Adipocyte (in vitro differentiated cells): ENCODE measurements around the gene OSBPL3.

Experiments
- DNase-seq: peaks from one replicate; pipeline ENCODE4 v3.0.0-alpha.2; 2015; ENCODE audit warnings: low read depth
- H3K27me3 ChIP-seq: replicated peaks from 2 replicates; pipeline ENCODE4 v1.7.0; 2013; ENCODE audit warnings: mild to moderate bottlenecking, low read length, moderate library complexity; ENCODE audit not compliant: control insufficient read depth, insufficient read depth
- H3K36me3 ChIP-seq: 2 replicates; pipeline ENCODE4 v1.7.0; 2013; ENCODE audit warnings: low read length, mild to moderate bottlenecking, moderate library complexity; ENCODE audit not compliant: control insufficient read depth, insufficient read depth, severe bottlenecking
- H3K4me1 ChIP-seq: 2 replicates; pipeline ENCODE4 v1.7.0; 2013; ENCODE audit warnings: mild to moderate bottlenecking, low read length, moderate library complexity; ENCODE audit not compliant: control insufficient read depth, insufficient read depth
- H3K4me3 ChIP-seq: 2 replicates; pipeline ENCODE4 v1.7.0; 2013; ENCODE audit warnings: mild to moderate bottlenecking, low read length, moderate library complexity
- H3K9ac ChIP-seq: 2 replicates; pipeline ENCODE4 v1.7.0; 2013; ENCODE audit warnings: mild to moderate bottlenecking, low read length, moderate library complexity
- H3K9me3 ChIP-seq: 2 replicates; pipeline ENCODE4 v1.7.0; 2013; ENCODE audit warnings: mild to moderate bottlenecking, low read length, moderate library complexity; ENCODE audit not compliant: control insufficient read depth

The OSBPL3 gene

DNA sequence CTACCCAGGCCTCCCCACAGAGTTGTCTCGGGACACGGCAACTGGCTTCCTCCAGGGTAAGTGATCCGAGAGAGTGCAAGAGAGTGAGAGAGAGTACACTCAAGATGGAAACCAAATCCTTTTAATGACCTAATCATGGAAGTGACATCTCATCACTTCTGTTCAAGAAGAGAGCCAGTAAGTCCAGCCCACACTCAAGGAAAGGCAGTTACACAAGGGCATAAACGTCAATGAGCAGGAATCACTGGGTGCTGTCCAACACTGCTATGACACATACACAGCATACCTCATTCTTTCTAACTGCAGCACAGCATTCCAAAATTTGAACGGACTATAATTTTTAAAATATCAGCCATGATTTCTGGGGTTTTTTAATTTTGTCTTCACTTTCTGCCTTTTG, 29.3 kb upstream of the OSBPL3 start:
- peak; percentile 87 for DNase-seq
- Histone ChIP-seq H3K4me3 (no peak overlapping the region), H3K4me1 (peaks cover 26% of the 10 kb centered on the region), H3K27me3 (no peaks in the 10 kb centered on the region), H3K36me3 (no peaks in the 10 kb centered on the region), H3K9ac (no peak overlapping the region), H3K9me3 (no peaks in the 10 kb centered on the region)

DNA sequence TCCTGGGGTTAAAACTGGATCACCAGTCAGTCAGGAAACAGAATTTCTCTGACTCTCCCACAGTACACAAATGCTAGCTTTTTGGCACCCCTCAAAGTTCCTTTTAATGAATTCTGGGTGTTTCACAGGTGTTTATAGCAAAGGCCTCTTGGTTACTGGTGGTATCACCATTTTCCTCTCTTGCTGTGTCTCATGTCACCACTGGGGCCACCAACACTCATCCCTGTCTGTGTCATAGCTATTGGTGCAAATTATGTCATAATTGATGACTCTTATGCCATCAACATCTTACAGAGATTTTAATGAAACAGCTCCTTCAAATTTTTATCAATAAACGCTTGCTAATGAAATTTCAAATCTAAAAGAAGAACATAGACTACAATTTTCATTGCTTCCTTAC, 27.7 kb upstream of the OSBPL3 start:
- Histone ChIP-seq H3K27me3 (no peaks in the 10 kb centered on the region), H3K9ac (no peak overlapping the region), H3K36me3 (no peaks in the 10 kb centered on the region), H3K4me3 (no peak overlapping the region), H3K4me1 (peaks cover 12% of the 10 kb centered on the region), H3K9me3 (no peaks in the 10 kb centered on the region)
- no peak for DNase-seq

DNA sequence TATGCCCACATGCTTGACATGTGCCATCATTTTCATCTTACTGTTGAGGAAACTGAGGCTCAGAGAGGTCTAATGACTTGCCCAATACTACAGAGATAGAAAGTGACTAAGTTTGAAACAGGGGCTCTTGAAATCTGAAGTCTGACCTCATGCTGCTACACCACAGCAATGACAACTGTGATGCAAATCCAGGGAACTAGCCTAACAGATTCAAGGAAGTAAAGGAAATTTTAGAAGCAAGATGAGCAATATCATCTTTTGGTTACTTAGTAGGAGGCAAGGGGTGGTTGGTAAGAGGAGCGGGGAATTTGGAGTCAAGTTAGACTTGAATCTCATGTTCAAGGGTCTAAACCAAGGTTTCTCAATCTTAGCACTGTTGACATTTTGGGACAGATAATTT, 26.3 kb upstream of the OSBPL3 start:
- Histone ChIP-seq H3K27me3 (no peaks in the 10 kb centered on the region), H3K9me3 (no peaks in the 10 kb centered on the region), H3K4me1 (peaks cover 4% of the 10 kb centered on the region), H3K9ac (no peak overlapping the region), H3K4me3 (no peak overlapping the region), H3K36me3 (no peaks in the 10 kb centered on the region)
- no peak for DNase-seq

DNA sequence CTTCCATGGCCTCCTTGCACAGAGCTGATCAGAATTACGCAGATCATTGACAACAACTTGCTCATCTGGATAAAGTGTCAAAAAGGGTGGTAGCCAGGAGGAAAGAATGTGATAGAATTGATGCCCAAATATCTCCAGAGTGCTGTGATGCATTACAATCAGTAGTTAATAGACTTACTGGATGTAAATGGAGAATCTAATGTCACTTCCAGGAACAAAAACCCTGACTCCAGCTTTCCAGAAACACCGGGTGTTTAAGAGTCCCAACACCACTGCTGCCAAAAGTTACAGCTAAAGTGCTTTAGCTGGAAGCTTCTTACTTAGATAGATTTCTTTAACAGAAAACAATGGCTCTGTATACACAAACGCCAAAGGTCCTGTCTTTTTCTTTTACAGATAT, 25.7 kb upstream of the OSBPL3 start:
- Histone ChIP-seq H3K9ac (no peak overlapping the region), H3K4me3 (no peak overlapping the region), H3K4me1 (peaks cover 4% of the 10 kb centered on the region), H3K36me3 (no peaks in the 10 kb centered on the region), H3K9me3 (peaks cover 2% of the 10 kb centered on the region), H3K27me3 (no peaks in the 10 kb centered on the region)
- DNase-seq = no peak

DNA sequence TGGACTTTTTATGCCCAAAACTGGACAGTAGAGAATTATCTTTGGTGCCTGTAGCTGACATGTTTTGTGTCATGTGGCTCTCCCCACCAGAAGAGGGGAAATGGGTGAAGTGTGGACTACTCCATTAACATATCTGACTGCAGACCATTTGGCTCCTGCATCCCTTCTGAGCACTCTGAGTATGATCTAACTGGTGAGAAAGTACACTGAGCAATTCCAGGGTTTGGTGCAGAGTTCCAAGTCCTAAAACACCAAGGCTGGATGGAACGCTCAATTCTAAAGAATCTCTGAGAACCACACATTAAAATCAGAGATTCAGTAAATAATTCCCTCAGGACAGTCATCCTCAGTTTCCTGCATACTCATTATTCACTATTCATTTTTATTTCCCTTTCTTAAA, 22.8 kb upstream of the OSBPL3 start:
- Histone ChIP-seq H3K36me3 (no peaks in the 10 kb centered on the region), H3K9me3 (peaks cover 4% of the 10 kb centered on the region), H3K4me3 (no peak overlapping the region), H3K27me3 (no peaks in the 10 kb centered on the region), H3K9ac (no peak overlapping the region), H3K4me1 (no peaks in the 10 kb centered on the region)
- DNase-seq = no peak

DNA sequence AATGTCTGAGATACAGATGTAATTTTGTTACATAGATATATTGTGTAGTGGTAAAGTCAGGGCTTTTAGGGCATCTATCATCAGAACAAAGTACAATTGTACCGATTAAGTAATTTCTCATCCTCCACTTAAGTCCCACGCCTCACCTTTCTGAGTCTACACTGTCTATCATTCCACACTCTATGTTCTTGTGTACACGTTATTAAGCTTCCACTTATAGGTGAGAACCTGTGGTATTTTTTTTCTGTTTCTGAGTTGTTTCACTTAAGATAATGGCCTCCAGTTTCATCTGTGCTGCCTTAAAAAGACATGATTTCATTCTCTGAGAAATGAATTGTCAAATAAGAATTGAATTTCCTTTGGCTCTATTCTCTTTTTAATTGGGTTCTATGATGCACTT, 15.5 kb upstream of the OSBPL3 start:
- H3K4me1 ChIP-seq = peaks cover 3% of the 10 kb centered on the region
- no peak overlapping the region for H3K9ac ChIP-seq
- no peaks in the 10 kb centered on the region for H3K27me3 ChIP-seq
- no peak overlapping the region for H3K4me3 ChIP-seq
- H3K36me3 ChIP-seq = no peaks in the 10 kb centered on the region
- DNase-seq = no peak
- peaks cover under 1% of the 10 kb centered on the region for H3K9me3 ChIP-seq

DNA sequence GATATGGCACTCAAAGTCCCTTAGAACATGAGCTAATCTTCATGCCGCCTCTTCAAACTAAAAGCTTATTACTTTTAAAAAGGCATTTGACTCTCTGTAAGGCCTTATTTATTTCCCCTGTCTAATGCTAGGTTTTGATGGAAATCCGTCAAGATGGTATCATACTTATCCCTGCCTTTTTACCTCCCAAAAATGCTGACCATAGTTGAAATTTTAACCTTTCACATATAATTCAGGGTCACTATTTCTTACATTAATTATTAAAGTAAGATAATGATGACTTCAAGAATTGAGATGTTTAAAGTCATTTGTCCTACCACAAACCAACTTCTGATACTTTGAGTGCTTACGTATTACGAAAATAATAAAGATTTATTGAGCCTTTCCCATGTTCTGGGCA, 12.3 kb upstream of the OSBPL3 start:
- Histone ChIP-seq H3K9me3 (no peaks in the 10 kb centered on the region), H3K4me1 (peaks cover 3% of the 10 kb centered on the region), H3K27me3 (no peaks in the 10 kb centered on the region), H3K9ac (no peak overlapping the region), H3K36me3 (no peaks in the 10 kb centered on the region), H3K4me3 (no peak overlapping the region)
- no peak for DNase-seq

DNA sequence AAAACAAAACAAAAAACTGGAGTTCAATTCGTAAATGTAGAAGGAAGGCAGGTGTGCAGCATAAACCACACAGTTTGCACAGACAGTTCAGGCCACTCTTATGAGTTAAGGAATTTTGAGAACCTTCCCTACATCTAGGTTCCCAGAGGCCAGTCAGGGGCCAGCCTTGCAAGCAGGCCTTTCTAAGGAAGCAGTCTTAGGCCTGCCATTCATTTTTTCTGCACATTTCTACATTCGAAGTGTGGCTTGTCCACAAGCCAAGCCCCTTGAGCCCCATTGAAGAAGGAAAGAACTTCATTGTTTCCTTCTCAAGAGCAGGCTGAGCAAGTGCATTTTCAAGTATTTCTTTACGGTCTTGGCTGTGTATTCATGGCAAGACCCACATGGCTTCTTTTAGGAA, 11.4 kb upstream of the OSBPL3 start:
- no peak overlapping the region for H3K4me3 ChIP-seq
- H3K9ac ChIP-seq = no peak overlapping the region
- no peaks in the 10 kb centered on the region for H3K36me3 ChIP-seq
- H3K4me1 ChIP-seq = peaks cover 3% of the 10 kb centered on the region
- DNase-seq = no peak
- H3K9me3 ChIP-seq = no peaks in the 10 kb centered on the region
- no peaks in the 10 kb centered on the region for H3K27me3 ChIP-seq

DNA sequence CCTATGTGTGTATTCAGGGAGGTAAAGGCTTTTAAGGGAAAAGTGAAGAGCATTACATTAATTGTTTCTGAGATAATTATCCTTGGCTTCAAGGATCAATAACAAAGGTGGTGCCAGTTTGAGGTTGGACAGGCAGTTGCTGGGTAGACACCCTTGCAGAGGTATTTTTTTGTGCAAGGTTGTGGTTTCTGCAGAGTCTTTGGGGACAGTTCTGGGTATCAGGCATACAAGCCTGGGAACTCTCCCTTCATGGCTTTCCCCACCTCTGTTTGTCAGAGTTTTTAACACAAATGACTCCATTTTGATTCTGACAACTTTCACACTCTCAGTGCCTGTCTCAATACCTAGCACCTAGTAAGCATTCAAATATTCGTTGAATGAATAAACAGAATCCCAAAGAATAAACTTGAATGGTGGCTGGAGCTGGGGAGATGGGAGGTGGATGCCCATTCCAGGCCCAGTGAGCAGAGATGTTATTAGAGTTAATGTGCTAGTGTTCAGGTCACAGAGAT, 7.4 kb upstream of the OSBPL3 start:
- Histone ChIP-seq H3K27me3 (no peaks in the 10 kb centered on the region), H3K9me3 (no peaks in the 10 kb centered on the region), H3K4me3 (no peak overlapping the region), H3K4me1 (peaks cover 3% of the 10 kb centered on the region), H3K36me3 (no peaks in the 10 kb centered on the region), H3K9ac (no peak overlapping the region)
- no peak for DNase-seq

DNA sequence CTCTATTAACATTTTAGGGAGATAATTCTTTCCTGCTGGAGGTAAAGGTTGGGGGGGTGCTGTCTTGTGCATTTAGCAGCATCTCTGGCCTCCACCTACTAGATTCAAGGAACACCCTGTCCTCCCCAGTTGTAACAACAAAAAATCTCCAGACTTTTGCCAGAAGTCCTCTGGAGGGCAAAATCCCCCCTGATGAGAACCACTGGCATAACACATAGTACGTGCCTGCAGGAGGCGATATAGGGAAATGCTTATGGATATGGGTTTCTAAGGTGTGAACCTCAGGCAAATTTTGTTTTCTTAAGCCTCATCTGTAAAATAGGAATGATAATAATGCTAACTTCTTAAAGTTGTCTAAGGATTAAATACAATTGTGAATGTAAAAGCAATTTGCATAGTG, 2.9 kb upstream of the OSBPL3 start:
- no peaks in the 10 kb centered on the region for H3K27me3 ChIP-seq
- no peak overlapping the region for H3K9ac ChIP-seq
- peaks cover 14% of the 10 kb centered on the region for H3K4me1 ChIP-seq
- H3K36me3 ChIP-seq = no peaks in the 10 kb centered on the region
- no peaks in the 10 kb centered on the region for H3K9me3 ChIP-seq
- H3K4me3 ChIP-seq = no peak overlapping the region
- DNase-seq = no peak

DNA sequence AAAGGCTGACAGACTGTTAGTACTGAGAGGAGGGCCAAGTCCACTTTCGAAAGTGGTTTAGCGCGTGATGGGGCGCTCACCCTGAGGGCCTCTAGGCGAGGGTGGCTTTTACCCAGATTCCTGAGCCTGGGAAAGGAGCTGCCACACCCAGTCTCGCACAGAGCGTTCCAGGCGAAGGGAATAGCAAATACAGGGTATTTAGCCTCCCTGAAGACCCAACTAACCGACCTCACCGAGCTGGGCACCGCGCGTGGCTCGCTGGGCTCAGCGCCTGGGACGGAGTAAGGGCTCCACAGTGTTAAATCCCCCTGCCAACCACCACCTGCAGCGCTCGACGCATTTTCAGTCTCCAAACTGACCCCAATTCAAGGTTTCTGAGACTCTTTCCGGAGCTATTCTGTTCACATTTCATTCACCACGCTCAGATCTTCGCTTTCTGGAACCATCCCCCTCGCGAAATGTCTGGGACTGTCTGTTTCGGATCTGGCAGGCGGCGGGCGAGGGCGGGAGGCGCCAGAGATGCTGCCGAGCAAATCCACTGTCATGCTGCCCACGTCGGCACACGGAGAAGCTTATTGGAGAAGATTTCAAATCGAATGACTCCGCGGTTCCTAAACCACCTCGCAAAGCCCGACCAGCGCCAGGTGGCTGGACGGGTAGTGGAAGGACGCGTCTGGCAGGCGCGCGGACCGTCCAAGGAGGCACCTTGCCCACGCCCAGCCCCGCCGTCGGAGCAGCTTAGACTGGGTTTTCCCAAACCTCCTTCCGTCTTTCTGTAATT, 1.4 kb upstream of the OSBPL3 start:
- Histone ChIP-seq H3K4me1 (peaks cover 14% of the 10 kb centered on the region), H3K9me3 (no peaks in the 10 kb centered on the region), H3K36me3 (no peaks in the 10 kb centered on the region), H3K9ac (peak overlapping the region; percentile 94), H3K4me3 (peak overlapping the region; percentile 95), H3K27me3 (no peaks in the 10 kb centered on the region)
- peak; percentile 78 for DNase-seq
